BE2C (cell line): ENCODE data around the gene ZNF555.

Experiments used
- DNase-seq: peaks from one replicate; pipeline ENCODE4 v3.0.0-alpha.2; 2020
- H3K27me3 ChIP-seq: fragments of 250-450 bp; sonication (Bioruptor Pico); 2 replicates; pipeline ENCODE4 v1.5.1; 2020; ENCODE audit warnings: mild to moderate bottlenecking
- H3K36me3 ChIP-seq: fragments of 250-450 bp; sonication (Bioruptor Pico); 2 replicates; pipeline ENCODE4 v1.5.1; 2020; ENCODE audit warnings: mild to moderate bottlenecking
- H3K4me1 ChIP-seq: fragments of 250-450 bp; sonication (Bioruptor Pico); 2 replicates; pipeline ENCODE4 v1.5.1; 2020
- H3K4me3 ChIP-seq: 2 replicates; pipeline ENCODE4 v1.5.1; 2011; ENCODE audit warnings: low read depth, low read length
- H3K9me3 ChIP-seq: fragments of 250-450 bp; sonication (Bioruptor Pico); 2 replicates; pipeline ENCODE4 v1.5.1; 2020
- TF ChIP-seq, protein P1 (sequence below): IDR thresholded peaks from 2 replicates; pipeline ENCODE4 v1.5.1; 2012; ENCODE audit warnings: mild to moderate bottlenecking, low read depth, low read length

ZNF555 gene

DNA sequence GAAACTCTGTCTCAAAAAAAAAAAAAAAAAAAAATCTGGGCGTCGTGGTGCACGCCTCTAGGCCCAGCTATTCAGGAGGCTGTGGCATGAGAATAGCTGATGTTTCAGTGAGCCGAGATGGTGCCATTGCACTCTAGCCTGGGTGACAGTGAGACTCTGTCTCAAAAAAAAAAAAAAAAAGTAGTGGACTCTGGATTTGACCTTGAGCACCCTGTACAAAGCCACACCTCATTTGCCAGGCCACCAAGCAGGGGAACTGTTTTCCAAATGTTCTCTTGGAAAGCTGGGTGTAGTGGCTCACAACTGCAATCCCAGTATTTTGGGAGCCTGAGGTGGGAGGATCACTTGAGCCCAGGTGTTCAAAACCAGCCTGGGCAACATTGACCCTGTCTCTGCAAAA lies 3.8 kb upstream of the ZNF555 start:
- H3K27me3 ChIP-seq, result no peaks in the 10 kb centered on the region
- H3K4me3 ChIP-seq, result no peak overlapping the region
- H3K36me3 ChIP-seq, result no peaks in the 10 kb centered on the region
- H3K4me1 ChIP-seq, result no peaks in the 10 kb centered on the region
- H3K9me3 ChIP-seq, result peaks cover 16% of the 10 kb centered on the region
- TF ChIP-seq, protein P1, sequence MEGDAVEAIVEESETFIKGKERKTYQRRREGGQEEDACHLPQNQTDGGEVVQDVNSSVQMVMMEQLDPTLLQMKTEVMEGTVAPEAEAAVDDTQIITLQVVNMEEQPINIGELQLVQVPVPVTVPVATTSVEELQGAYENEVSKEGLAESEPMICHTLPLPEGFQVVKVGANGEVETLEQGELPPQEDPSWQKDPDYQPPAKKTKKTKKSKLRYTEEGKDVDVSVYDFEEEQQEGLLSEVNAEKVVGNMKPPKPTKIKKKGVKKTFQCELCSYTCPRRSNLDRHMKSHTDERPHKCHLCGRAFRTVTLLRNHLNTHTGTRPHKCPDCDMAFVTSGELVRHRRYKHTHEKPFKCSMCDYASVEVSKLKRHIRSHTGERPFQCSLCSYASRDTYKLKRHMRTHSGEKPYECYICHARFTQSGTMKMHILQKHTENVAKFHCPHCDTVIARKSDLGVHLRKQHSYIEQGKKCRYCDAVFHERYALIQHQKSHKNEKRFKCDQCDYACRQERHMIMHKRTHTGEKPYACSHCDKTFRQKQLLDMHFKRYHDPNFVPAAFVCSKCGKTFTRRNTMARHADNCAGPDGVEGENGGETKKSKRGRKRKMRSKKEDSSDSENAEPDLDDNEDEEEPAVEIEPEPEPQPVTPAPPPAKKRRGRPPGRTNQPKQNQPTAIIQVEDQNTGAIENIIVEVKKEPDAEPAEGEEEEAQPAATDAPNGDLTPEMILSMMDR, result no peak
- no peak for DNase-seq

DNA sequence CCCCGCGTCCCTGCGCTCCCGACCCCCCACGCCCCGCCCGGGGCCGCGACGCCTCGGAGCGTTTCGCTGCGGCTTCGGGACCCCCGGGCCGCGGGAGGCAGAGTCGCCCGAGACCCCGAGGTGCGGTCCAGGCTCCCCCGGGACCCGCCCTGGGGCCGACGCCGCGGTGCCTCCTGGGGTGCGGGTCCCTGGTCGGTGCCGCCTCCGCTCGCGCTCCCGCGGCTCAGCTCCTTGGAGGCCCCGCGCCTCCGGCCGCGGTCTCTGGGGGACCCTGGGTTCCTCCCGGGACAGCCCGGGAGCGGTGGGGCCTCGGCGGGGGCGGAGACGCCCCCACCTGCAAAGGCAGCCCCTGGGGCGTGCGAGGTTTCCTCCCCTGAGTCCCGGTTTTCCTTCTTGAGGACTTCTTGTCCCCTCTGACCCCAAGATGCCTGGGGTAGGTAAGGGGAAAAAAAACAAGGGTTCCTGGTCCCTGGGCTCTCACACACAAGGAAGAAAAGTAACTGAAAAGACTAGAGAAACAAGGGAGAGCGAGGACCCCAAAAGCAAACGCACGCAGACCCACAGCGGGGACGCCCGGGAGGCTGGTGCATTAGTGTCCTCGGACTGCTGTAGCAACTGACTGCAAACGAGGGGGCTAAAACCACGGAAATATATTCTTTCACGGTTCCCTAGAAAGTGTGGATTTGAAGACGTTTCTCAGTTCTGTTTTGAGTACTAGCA lies 740 bp downstream of the ZNF555 start:
- Histone ChIP-seq H3K9me3 (no peaks in the 10 kb centered on the region; the same call in none of the 2 replicates), H3K4me1 (no peaks in the 10 kb centered on the region), H3K27me3 (no peaks in the 10 kb centered on the region), H3K4me3 (peak overlapping the region; percentile 77), H3K36me3 (peaks cover 3% of the 10 kb centered on the region; the same call in 1 of the 2 replicates)
- TF ChIP-seq, protein P1, result no peak
- DNase-seq, result no peak

DNA sequence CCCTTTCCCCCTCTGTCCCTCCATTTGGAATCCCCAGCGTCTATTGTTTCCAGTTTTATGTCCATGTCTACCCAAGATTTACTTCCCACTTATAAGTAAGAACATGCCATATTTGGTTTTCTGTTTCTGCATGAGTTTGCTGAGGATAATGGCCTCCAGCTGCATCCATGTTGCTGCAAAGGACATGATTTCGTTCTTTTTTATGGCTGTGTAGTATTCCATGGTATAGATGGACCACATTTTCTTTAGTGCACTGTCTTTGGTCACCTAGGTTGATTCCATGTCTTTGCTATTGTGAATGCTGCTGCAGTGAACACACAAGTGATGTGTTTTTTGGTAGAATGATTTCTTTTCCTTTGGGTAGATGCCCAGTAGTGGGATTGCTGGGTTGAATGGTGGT lies 3.8 kb downstream of the ZNF555 start:
- H3K9me3 ChIP-seq, result peaks cover 3% of the 10 kb centered on the region

DNA sequence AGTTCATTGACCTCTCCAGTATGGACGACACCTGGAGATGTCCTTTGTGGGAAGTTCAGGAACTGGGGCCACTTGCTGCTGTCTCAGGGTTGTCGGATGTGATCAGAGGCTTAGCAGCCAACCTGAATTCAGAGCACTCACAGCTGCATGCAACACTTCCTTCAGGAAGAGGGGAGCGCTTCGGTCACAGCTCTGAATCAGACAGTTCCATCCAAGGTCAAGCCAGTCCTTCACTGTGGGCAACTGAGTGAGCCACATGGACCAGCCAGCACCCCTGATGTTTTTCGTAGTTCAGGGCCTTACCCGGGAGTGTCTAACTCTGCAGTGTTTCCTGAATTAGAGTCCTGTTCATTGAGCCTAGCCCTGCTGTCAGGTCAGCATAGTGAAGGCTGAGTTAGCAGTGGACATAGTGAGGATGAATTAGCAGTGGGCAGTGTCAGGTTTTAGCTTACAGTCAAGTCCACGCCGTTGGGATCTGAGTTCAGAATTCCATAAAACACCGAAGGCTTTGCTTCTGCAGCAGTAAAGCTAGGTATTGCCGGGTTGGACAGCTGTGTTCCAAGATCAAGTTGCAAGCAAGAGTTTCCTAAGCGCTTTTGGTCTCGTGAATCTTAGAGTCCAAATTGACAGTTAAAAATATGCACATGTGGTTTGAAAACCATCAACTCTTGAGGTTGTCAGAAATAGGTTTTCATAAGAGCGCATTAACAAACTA lies 5.1 kb downstream of the ZNF555 start:
- DNase-seq, result no peak
- Histone ChIP-seq H3K9me3 (peaks cover 3% of the 10 kb centered on the region), H3K36me3 (peaks cover 9% of the 10 kb centered on the region), H3K27me3 (no peaks in the 10 kb centered on the region), H3K4me3 (no peak overlapping the region), H3K4me1 (no peaks in the 10 kb centered on the region)
- TF ChIP-seq, protein P1, result no peak

More for the DNA sequence above, 3.8 kb downstream of the ZNF555 start:
- DNase-seq, result no peak
- H3K4me1 ChIP-seq, result no peaks in the 10 kb centered on the region
- H3K4me3 ChIP-seq, result no peak overlapping the region
- H3K27me3 ChIP-seq, result no peaks in the 10 kb centered on the region
- TF ChIP-seq, protein P1, result no peak
- H3K36me3 ChIP-seq, result peaks cover 3% of the 10 kb centered on the region; the same call in 1 of the 2 replicates

DNA sequence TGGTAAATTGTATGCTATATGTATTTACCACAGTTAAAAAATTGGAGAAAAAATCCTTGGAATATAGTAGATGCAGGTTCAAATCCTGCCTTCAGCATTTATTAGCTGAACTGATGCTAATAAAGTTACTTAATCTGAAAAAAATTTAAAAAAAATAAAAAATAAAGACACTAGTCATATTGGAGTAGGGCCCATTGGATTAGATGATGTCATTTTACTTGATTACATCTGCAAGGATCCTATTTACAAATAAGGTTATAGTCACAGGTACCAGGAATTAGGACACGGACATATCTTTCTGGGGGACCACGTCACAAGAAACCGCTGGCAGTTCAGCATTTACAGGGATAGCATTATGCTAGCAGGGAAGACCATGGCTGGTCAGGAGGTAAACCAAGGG lies 6.2 kb downstream of the ZNF555 start:
- TF ChIP-seq, protein P1, result no peak
- Histone ChIP-seq H3K4me3 (no peak overlapping the region), H3K9me3 (peaks cover 3% of the 10 kb centered on the region)

DNA sequence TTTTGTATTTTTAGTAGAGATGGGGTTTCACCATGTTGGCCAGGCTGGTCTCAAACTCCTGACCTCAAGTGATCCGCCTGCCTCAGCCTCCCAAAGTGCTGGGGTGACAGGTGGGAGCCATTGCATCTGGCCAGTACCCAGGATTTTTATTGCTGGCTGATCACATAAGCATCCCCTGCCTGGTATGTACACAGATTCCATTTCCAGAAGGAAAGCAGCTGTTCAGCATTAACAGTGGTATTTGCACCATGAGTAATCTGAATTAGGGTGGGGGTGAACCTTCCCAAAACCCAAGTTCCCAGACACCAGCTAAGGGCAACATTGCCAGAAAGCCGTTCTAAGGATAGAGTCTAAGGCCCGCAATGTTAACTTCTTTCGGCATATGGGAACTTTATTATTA lies 7.3 kb downstream of the ZNF555 start:
- Histone ChIP-seq H3K4me3 (no peak overlapping the region), H3K4me1 (no peaks in the 10 kb centered on the region), H3K27me3 (no peaks in the 10 kb centered on the region), H3K9me3 (peaks cover 6% of the 10 kb centered on the region), H3K36me3 (peaks cover 32% of the 10 kb centered on the region)
- TF ChIP-seq, protein P1, result no peak
- no peak for DNase-seq

More for the DNA sequence above, 6.2 kb downstream of the ZNF555 start:
- peaks cover 20% of the 10 kb centered on the region for H3K36me3 ChIP-seq
- no peaks in the 10 kb centered on the region for H3K4me1 ChIP-seq
- no peak for DNase-seq
- no peaks in the 10 kb centered on the region for H3K27me3 ChIP-seq
